Ovary (tissue), 3 donors: ENCODE measurements around the gene TNFSF13.

ENCODE experiments used
- POLR2A ChIP-seq: fragments of 450-650 bp; IDR thresholded peaks from one replicate; pipeline ENCODE4 v1.6.1; 2017; ENCODE audit warnings: antibody characterized with exemption, mild to moderate bottlenecking, moderate library complexity
- TF ChIP-seq, protein P1 (sequence below), 3 donors: fragments of 450-650 bp in 2 of 3; fragments of 200-600 bp in 1 of 3; IDR thresholded peaks; one replicate each; pipeline versions ENCODE4 v1.5.1 to v1.8.0; 2016 to 2022; ENCODE audit warnings: antibody characterized with exemption in 3 of 3, mild to moderate bottlenecking in 1 of 3
- donor health status: DM: no; HTN: no; CAD: no.

DNA sequence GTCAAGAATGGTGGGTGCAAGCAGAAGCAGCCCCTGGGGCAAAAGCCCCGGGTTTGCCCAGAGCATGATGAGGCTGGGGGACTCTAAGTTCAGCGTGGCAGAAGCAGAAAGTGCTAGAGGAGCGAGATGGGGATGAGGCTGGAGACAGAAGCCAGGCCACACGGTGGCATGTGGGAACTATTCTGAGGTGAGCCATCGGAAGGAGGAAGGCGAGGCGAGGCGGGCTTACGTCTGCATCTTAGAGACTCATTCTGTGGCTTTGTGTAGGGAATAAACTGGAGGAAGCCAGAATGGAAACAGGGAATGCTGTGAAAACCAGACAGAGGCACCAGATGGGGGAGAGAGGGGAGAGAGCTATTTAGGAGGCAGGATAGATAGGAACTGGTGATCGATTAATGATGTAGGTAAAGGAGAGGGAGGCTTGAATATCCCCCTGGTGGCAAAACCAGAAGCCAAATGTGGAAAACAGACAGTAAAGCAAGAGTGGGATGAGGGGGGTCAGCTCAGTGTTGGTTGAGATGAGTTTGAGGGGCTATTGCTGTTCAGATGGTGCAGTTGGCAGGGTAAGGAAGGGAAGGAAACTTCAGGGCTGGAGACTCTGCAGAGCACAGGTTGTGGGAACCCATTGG lies 3.1 kb upstream of the TNFSF13 start:
- TF ChIP-seq POLR2A: no peak
- TF ChIP-seq, protein P1, sequence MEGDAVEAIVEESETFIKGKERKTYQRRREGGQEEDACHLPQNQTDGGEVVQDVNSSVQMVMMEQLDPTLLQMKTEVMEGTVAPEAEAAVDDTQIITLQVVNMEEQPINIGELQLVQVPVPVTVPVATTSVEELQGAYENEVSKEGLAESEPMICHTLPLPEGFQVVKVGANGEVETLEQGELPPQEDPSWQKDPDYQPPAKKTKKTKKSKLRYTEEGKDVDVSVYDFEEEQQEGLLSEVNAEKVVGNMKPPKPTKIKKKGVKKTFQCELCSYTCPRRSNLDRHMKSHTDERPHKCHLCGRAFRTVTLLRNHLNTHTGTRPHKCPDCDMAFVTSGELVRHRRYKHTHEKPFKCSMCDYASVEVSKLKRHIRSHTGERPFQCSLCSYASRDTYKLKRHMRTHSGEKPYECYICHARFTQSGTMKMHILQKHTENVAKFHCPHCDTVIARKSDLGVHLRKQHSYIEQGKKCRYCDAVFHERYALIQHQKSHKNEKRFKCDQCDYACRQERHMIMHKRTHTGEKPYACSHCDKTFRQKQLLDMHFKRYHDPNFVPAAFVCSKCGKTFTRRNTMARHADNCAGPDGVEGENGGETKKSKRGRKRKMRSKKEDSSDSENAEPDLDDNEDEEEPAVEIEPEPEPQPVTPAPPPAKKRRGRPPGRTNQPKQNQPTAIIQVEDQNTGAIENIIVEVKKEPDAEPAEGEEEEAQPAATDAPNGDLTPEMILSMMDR (IDR thresholded peaks at IDR 0.05): no peak
